Keratinocyte (primary cell): ENCODE data around the gene SH3RF2. TPM values are rescaled to one million over a fixed set of nuclear protein-coding genes. Genes with fewer than 3 reads are reported as not detected.

Experiments
- DNase-seq: peaks from one replicate; pipeline ENCODE4 v3.0.0-alpha.2; 2011; ENCODE audit warnings: low read depth, missing footprints, low spot score
- FAIRE-seq: peaks from 2 replicates; lab custom pipeline; 2011; peaks lifted over from hg19 to GRCh38; lab: Jason Lieb, UNC
- H2AFZ ChIP-seq: 2 replicates; pipeline ENCODE4 v1.6.0; 2012; ENCODE audit warnings: low read length, control low read depth, inconsistent platforms; ENCODE audit not compliant: control insufficient read depth
- H3K27ac ChIP-seq: 2 replicates; pipeline ENCODE4 v1.5.1; 2011; ENCODE audit warnings: low read length; ENCODE audit not compliant: control insufficient read depth, insufficient read depth
- H3K27me3 ChIP-seq: 3 replicates; pipeline ENCODE4 v1.6.0; 2011; ENCODE audit warnings: low read length; ENCODE audit not compliant: control insufficient read depth, insufficient read depth; ENCODE audit errors: extremely low read depth
- H3K36me3 ChIP-seq, 2 experiments: 2 replicates in 1 of 2; 3 replicates in 1 of 2; pipeline ENCODE4 v1.5.1; 2011; ENCODE audit warnings: low read length in 2 of 2, mild to moderate bottlenecking in 1 of 2; ENCODE audit not compliant: control insufficient read depth in 2 of 2, insufficient read depth in 2 of 2; ENCODE audit errors: extremely low read depth in 1 of 2
- H3K4me1 ChIP-seq: 3 replicates; pipeline ENCODE4 v1.5.1; 2011; ENCODE audit warnings: low read length; ENCODE audit not compliant: control insufficient read depth, insufficient read depth; ENCODE audit errors: extremely low read depth
- H3K4me2 ChIP-seq: 3 replicates; pipeline ENCODE4 v1.6.0; 2011; ENCODE audit warnings: low read depth, low read length; ENCODE audit not compliant: control insufficient read depth, insufficient read depth; ENCODE audit errors: extremely low read depth
- H3K4me3 ChIP-seq, 3 experiments: fragments of 200-600 bp in 1 of 3; sonication (generic) in 1 of 3; 2 replicates in 2 of 3; 3 replicates in 1 of 3; pipeline ENCODE4 v1.5.1; 2011 to 2016; ENCODE audit warnings: low read length in 3 of 3, mild to moderate bottlenecking in 3 of 3, control low read depth in 2 of 3, inconsistent platforms in 1 of 3, low read depth in 1 of 3, mixed read lengths in 1 of 3, mixed run types in 1 of 3, moderate library complexity in 1 of 3; ENCODE audit not compliant: control insufficient read depth in 2 of 3, insufficient read depth in 2 of 3; ENCODE audit errors: extremely low read depth in 1 of 3
- H3K79me2 ChIP-seq: 2 replicates; pipeline ENCODE4 v1.6.0; 2012; ENCODE audit warnings: low read length; ENCODE audit not compliant: control insufficient read depth, insufficient read depth
- H3K9ac ChIP-seq: 3 replicates; pipeline ENCODE4 v1.6.0; 2011; ENCODE audit warnings: low read length; ENCODE audit not compliant: control insufficient read depth, insufficient read depth; ENCODE audit errors: extremely low read depth
- H3K9me1 ChIP-seq: 3 replicates; pipeline ENCODE4 v1.6.0; 2011; ENCODE audit warnings: low read length; ENCODE audit not compliant: control insufficient read depth, insufficient read depth; ENCODE audit errors: extremely low read depth
- H3K9me3 ChIP-seq: 2 replicates; pipeline ENCODE4 v1.5.1; 2012; ENCODE audit warnings: low read depth, low read length; ENCODE audit not compliant: control insufficient read depth
- H4K20me1 ChIP-seq: 3 replicates; pipeline ENCODE4 v1.6.0; 2011; ENCODE audit warnings: low read length; ENCODE audit not compliant: control insufficient read depth, insufficient read depth; ENCODE audit errors: extremely low read depth
- EZH2 ChIP-seq: IDR thresholded peaks from one replicate; pipeline ENCODE4 v1.6.1; 2012; ENCODE audit warnings: inconsistent platforms, mild to moderate bottlenecking, low read length, moderate library complexity
- dilution Hi-C: fragments of 300-500 bp; cut with MboI; formaldehyde crosslinking; loops from one replicate; pipeline ENCODE4 v1.7.0; 2020; ENCODE audit warnings: low sequenced_read_pairs; ENCODE audit not compliant: extremely low pct_ligation_motif_present
- polyA plus RNA-seq, 5 experiments: library from polyadenylated mRNA; depleted of rRNA in 3 of 5; stranded (reverse) in 3 of 5; stranded (forward) in 1 of 5; unstranded in 1 of 5; fragments of >200 nt; gene quantifications; 1 replicate in 1 of 5; 2 replicates in 3 of 5; 3 replicates in 1 of 5; pipeline versions ENCODE4 v1.2.1 to v1.2.3, GENCODE V29; 2011 to 2012; ENCODE audit warnings: missing spikeins in 2 of 5, low read depth in 1 of 5, low replicate concordance in 1 of 5
- TF ChIP-seq, protein P1 (sequence below), 3 experiments: IDR thresholded peaks in 1 of 3; conservative IDR thresholded peaks in 1 of 3; optimal IDR thresholded peaks in 1 of 3; 2 replicates in 2 of 3; 3 replicates in 1 of 3; pipeline versions ENCODE3 to v1.5.1; 2011; ENCODE audit warnings: low read length in 3 of 3, mild to moderate bottlenecking in 3 of 3, moderate library complexity in 2 of 3, control low read depth in 1 of 3, inconsistent platforms in 1 of 3; ENCODE audit not compliant: insufficient read depth in 2 of 3; ENCODE audit errors: extremely low read depth in 1 of 3

Gene SH3RF2
- polyA plus RNA-seq, 1 donor (not counting 4 experiments of a cell fraction or from before 2014, with no cell fraction given) = 43.7 TPM

DNA sequence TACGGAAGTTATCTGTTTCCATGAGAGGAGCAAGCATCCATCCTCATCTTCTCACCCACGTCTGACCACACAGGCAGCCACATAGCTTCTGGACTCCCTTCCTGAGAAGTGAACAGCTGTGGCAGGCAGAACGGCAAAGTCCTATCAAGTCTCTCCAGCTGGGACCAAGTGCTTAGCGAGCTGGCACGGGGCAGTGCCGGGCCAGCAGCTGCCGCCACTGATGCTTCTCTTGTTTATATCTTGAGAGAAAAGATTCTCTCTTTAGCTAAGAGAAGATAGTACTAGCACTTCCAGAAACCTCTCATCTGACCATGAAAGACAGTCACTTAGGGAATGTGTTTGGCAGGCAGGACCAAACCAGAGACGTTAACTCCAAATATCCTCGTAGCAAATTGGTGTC lies 131.8 kb downstream of the SH3RF2 start:
- Histone ChIP-seq H3K36me3 (peaks cover 20 to 30% of the 10 kb centered on the region in 2 experiments), H3K9ac (no peak overlapping the region), H4K20me1 (no peaks in the 10 kb centered on the region), H3K27me3 (no peaks in the 10 kb centered on the region), H3K27ac (no peak overlapping the region), H3K79me2 (no peaks in the 10 kb centered on the region), H3K9me1 (no peaks in the 10 kb centered on the region), H3K4me3 (no peak overlapping the region), H3K4me2 (no peak overlapping the region), H2AFZ (no peak overlapping the region), H3K4me1 (peaks cover 11% of the 10 kb centered on the region), H3K9me3 (no peaks in the 10 kb centered on the region)
- no peak for FAIRE-seq
- TF ChIP-seq EZH2 = no peak
- TF ChIP-seq, protein P1, sequence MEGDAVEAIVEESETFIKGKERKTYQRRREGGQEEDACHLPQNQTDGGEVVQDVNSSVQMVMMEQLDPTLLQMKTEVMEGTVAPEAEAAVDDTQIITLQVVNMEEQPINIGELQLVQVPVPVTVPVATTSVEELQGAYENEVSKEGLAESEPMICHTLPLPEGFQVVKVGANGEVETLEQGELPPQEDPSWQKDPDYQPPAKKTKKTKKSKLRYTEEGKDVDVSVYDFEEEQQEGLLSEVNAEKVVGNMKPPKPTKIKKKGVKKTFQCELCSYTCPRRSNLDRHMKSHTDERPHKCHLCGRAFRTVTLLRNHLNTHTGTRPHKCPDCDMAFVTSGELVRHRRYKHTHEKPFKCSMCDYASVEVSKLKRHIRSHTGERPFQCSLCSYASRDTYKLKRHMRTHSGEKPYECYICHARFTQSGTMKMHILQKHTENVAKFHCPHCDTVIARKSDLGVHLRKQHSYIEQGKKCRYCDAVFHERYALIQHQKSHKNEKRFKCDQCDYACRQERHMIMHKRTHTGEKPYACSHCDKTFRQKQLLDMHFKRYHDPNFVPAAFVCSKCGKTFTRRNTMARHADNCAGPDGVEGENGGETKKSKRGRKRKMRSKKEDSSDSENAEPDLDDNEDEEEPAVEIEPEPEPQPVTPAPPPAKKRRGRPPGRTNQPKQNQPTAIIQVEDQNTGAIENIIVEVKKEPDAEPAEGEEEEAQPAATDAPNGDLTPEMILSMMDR (optimal IDR thresholded peaks at IDR 0.05 in 1 of 3, IDR thresholded peaks at IDR 0.05 in 1 of 3, conservative IDR thresholded peaks at IDR 0.05 in 1 of 3; ENCODE audit: extremely low read depth in 1 of 3, insufficient read depth in 2 of 3, low read length in 3 of 3) = no peak
- dilution Hi-C loops = no loop called here
- DNase-seq = no peak

GRCh38 chr5:146068977-146069779 lies 132.8 kb downstream of the SH3RF2 start:
- no peak for DNase-seq
- no peak overlapping the region for H3K9ac ChIP-seq
- H4K20me1 ChIP-seq = no peaks in the 10 kb centered on the region
- peaks cover 13 to 22% of the 10 kb centered on the region in 2 experiments for H3K36me3 ChIP-seq
- H3K27ac ChIP-seq = no peak overlapping the region
- H3K9me1 ChIP-seq = no peaks in the 10 kb centered on the region
- dilution Hi-C loops = no loop called here
- H3K4me3 ChIP-seq = no peak overlapping the region
- no peak for TF ChIP-seq EZH2
- TF ChIP-seq, protein P1 (optimal IDR thresholded peaks at IDR 0.05 in 1 of 3, IDR thresholded peaks at IDR 0.05 in 1 of 3, conservative IDR thresholded peaks at IDR 0.05 in 1 of 3; ENCODE audit: extremely low read depth in 1 of 3, insufficient read depth in 2 of 3, low read length in 3 of 3) = no peak
- no peak for FAIRE-seq
- H3K4me1 ChIP-seq = peaks cover 11% of the 10 kb centered on the region
- no peaks in the 10 kb centered on the region for H3K27me3 ChIP-seq
- H3K4me2 ChIP-seq = no peak overlapping the region
- no peak overlapping the region for H2AFZ ChIP-seq
- H3K9me3 ChIP-seq = no peaks in the 10 kb centered on the region
- no peaks in the 10 kb centered on the region for H3K79me2 ChIP-seq
